Upper lobe of left lung (tissue), 6 donors: Measurements from ENCODE around the gene MTARC2. TPM values are rescaled to one million over a fixed set of nuclear protein-coding genes. Genes with fewer than 3 reads are reported as not detected.

Experiments used
- ATAC-seq, 2 donors: fragments of 200-7000 bp; cut with Tn5 transposase; one replicate each; pipeline ENCODE4 v1.9.1; 2022; ENCODE audit warnings: mild to moderate bottlenecking in 2 of 2, moderate library complexity in 2 of 2; ENCODE audit not compliant: low FRiP score in 2 of 2
- DNase-seq, 2 donors: peaks; one replicate each; pipeline ENCODE4 v3.0.0-alpha.2; 2019 to 2020
- H3K27ac ChIP-seq, 4 donors: fragments of 200-600 bp; sonication (generic); one replicate each; pipeline ENCODE4 v1.5.1; 2016 to 2019
- H3K27me3 ChIP-seq, 4 donors: fragments of 200-600 bp; sonication (generic); one replicate each; pipeline ENCODE4 v1.5.1; 2017 to 2019
- H3K36me3 ChIP-seq, 4 donors: fragments of 200-600 bp; sonication (generic); one replicate each; pipeline ENCODE4 v1.5.1; 2016 to 2019
- H3K4me1 ChIP-seq, 4 donors: fragments of 200-600 bp; sonication (generic); one replicate each; pipeline ENCODE4 v1.5.1; 2018 to 2019
- H3K4me3 ChIP-seq, 4 donors: fragments of 200-600 bp; sonication (generic); one replicate each; pipeline ENCODE4 v1.5.1; 2017 to 2019; ENCODE audit warnings: mild to moderate bottlenecking in 2 of 4, moderate library complexity in 1 of 4
- H3K9me3 ChIP-seq, 4 donors: fragments of 200-600 bp; sonication (generic); one replicate each; pipeline ENCODE4 v1.5.1; 2018 to 2019
- CTCF ChIP-seq, 6 experiments: fragments of 450-650 bp in 4 of 6; fragments of 200-600 bp in 2 of 6; sonication (generic) in 2 of 6; IDR thresholded peaks; one replicate each; pipeline ENCODE4 v1.5.1; 2016 to 2019; ENCODE audit warnings: antibody characterized with exemption in 6 of 6
- EP300 ChIP-seq, 4 donors: sonication (generic); formaldehyde crosslinking; IDR thresholded peaks; one replicate each; pipeline ENCODE4 v1.5.1; 2017; ENCODE audit warnings: antibody characterized with exemption in 4 of 4, control low read depth in 2 of 4
- POLR2A ChIP-seq, 4 donors: fragments of 450-650 bp; IDR thresholded peaks; one replicate each; pipeline ENCODE4 v1.5.1; 2016 to 2017; ENCODE audit warnings: antibody characterized with exemption in 4 of 4, mild to moderate bottlenecking in 2 of 4
- POLR2AphosphoS5 ChIP-seq, 2 donors: sonication (generic); formaldehyde crosslinking; IDR thresholded peaks; one replicate each; pipeline ENCODE4 v1.5.1; 2017; ENCODE audit warnings: antibody characterized with exemption in 2 of 2
- WGBS, 2 donors: methylation state at CpG; one replicate each; pipeline ENCODE4 v1.1.5; 2017 to 2018; 5-methylcytosine and 5-hydroxymethylcytosine counted together
- total RNA-seq, 6 donors: library from RNA; depleted of rRNA in 4 of 6; stranded (reverse); fragments of >200 nt in 4 of 6; gene quantifications; one replicate each; pipeline versions ENCODE4 v1.1.0 to v1.2.1, GENCODE V29; 2016 to 2021
- donor health status: DM: no; HTN: no; CAD: no; lungs with moderate emphysema.
- donor health status: DM: no; HTN: yes; CAD: no; lungs with severe emphysema.

The MTARC2 gene
- total RNA-seq, 6 donors from 2014 or later: 44.2 to 125 (median 62.0) TPM

- H3K9me3 ChIP-seq: no peaks in the 10 kb centered on the region
- peaks cover 22 to 34% (median 28%) of the 10 kb centered on the region in 4 donors for H3K4me1 ChIP-seq
- no peak for TF ChIP-seq CTCF (IDR thresholded peaks at IDR 0.05)
- no peak for TF ChIP-seq EP300 (IDR thresholded peaks at IDR 0.05)
- no peak for TF ChIP-seq POLR2AphosphoS5 (IDR thresholded peaks at IDR 0.05)
- no peak for TF ChIP-seq POLR2A (IDR thresholded peaks at IDR 0.05)
- no peaks in the 10 kb centered on the region for H3K36me3 ChIP-seq
- peak overlapping the region in 1 of 4 donors; percentile 1 for H3K27ac ChIP-seq
- no peak overlapping the region for H3K4me3 ChIP-seq
- 91 to 94% methylated on average over 5 of the region's 5 CpGs for WGBS, 2 donors
- ATAC-seq (no peak), DNase-seq (no peak)
- H3K27me3 ChIP-seq: no peaks in the 10 kb centered on the region
Observed at GRCh38 chr1:220826729-220827128, 78.6 kb downstream of the MTARC2 start.

GRCh38 chr1:220827445-220828178 lies 79.5 kb downstream of the MTARC2 start:
- H3K27ac ChIP-seq: peak overlapping the region in 3 of 4 donors; percentile 24 to 44 (median 44)
- WGBS, 2 donors: 59 to 62% methylated on average over 4 of the region's 4 CpGs
- DNase-seq: no peak

GRCh38 chr1:220828179-220828490 lies 80.0 kb downstream of the MTARC2 start:
- ATAC-seq (no peak), DNase-seq (no peak)
- Histone ChIP-seq H3K27me3 (no peaks in the 10 kb centered on the region), H3K4me3 (no peak overlapping the region), H3K36me3 (no peaks in the 10 kb centered on the region), H3K27ac (peak overlapping the region in 1 of 4 donors; percentile 44), H3K9me3 (no peaks in the 10 kb centered on the region), H3K4me1 (peaks cover 22 to 34% (median 28%) of the 10 kb centered on the region in 4 donors)
- 62% methylated on average over 4 of the region's 4 CpGs; no CpG with 5 or more reads in 1 of the 2 donors for WGBS, 2 donors
- TF ChIP-seq POLR2A (IDR thresholded peaks at IDR 0.05) (no peak), POLR2AphosphoS5 (IDR thresholded peaks at IDR 0.05) (peak in 1 of 2 donors; percentile 13)

More at GRCh38 chr1:220827445-220828178, 79.5 kb downstream of the MTARC2 start:
- Histone ChIP-seq H3K9me3 (no peaks in the 10 kb centered on the region), H3K4me3 (no peak overlapping the region), H3K36me3 (no peaks in the 10 kb centered on the region), H3K27me3 (no peaks in the 10 kb centered on the region), H3K4me1 (peaks cover 22 to 34% (median 28%) of the 10 kb centered on the region in 4 donors)
- no peak for ATAC-seq
- no peak for TF ChIP-seq EP300 (IDR thresholded peaks at IDR 0.05)
- no peak for TF ChIP-seq POLR2A (IDR thresholded peaks at IDR 0.05)
- no peak for TF ChIP-seq POLR2AphosphoS5 (IDR thresholded peaks at IDR 0.05)
- no peak for TF ChIP-seq CTCF (IDR thresholded peaks at IDR 0.05)

DNA sequence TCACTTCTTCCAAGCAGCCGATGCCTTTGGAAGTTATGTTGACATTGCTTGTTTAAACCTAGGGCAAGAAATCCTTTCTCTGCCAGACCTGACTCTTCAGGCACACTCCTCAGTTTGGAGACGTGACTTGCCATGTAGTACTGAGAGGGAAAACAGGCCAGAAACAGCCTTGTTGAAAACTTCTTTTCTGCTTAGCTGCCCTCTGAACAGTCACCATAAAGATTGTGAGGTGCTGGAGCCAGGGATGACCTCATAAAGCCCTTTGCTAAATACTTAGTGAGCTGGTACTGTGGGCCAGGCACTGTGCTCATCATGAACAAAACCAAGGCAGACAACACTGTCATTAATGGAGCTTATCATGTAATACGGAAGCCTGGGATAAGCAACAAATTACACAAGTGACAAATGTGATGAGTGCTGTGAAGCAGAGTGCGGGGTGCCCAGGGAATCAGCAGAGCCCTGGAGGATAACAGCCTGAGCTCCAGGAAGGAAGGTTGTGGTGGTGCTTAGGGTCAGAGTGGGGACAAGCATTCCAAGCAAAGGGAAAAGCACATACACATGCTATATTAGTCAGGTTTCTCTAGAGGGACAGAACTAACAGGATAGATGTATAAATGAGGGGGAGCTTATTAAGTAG lies 80.9 kb downstream of the MTARC2 start:
- H3K36me3 ChIP-seq: no peaks in the 10 kb centered on the region
- no peak overlapping the region for H3K27ac ChIP-seq
- ATAC-seq: no peak
- H3K4me3 ChIP-seq: no peak overlapping the region
- WGBS, 2 donors: 56 to 60% methylated on average over 4 of the region's 4 CpGs
- no peaks in the 10 kb centered on the region for H3K9me3 ChIP-seq
- peaks cover 22 to 34% (median 28%) of the 10 kb centered on the region in 4 donors for H3K4me1 ChIP-seq
- TF ChIP-seq CTCF (IDR thresholded peaks at IDR 0.05) (no peak), EP300 (IDR thresholded peaks at IDR 0.05) (no peak), POLR2A (IDR thresholded peaks at IDR 0.05) (no peak), POLR2AphosphoS5 (IDR thresholded peaks at IDR 0.05) (no peak)
- no peaks in the 10 kb centered on the region for H3K27me3 ChIP-seq
- no peak for DNase-seq

DNA sequence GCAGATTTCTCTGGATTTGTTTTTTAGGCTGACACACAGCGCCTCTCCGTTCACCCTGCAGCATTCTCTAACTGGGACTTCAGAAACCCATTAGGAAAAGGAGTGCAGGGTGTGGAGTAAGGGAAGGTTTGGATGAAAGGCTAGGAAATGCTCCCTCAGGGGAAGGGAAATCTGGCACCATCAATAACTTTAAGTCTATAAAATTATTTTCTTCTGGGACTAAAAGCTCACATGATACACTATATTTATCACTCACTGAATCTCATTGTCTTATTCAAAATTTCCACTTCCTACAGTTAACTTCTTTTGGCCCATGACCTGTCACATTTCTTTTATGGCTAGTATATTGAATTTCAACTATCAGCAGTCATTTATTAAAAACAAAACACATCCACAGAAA lies 85.3 kb downstream of the MTARC2 start:
- no peak for ATAC-seq
- 89 to 97% methylated on average over 2 of the region's 2 CpGs for WGBS, 2 donors
- DNase-seq: no peak
- no peaks in the 10 kb centered on the region for H3K27me3 ChIP-seq
- H3K27ac ChIP-seq: no peak overlapping the region
- no peaks in the 10 kb centered on the region for H3K36me3 ChIP-seq
- TF ChIP-seq CTCF (IDR thresholded peaks at IDR 0.05) (no peak), POLR2A (IDR thresholded peaks at IDR 0.05) (no peak), EP300 (IDR thresholded peaks at IDR 0.05) (no peak), POLR2AphosphoS5 (IDR thresholded peaks at IDR 0.05) (no peak)
- H3K9me3 ChIP-seq: no peaks in the 10 kb centered on the region
- H3K4me1 ChIP-seq: peaks cover 7 to 13% (median 10%) of the 10 kb centered on the region in 4 donors
- no peak overlapping the region for H3K4me3 ChIP-seq
